H9 (cell line): ENCODE data around the gene EVC. TPM values are rescaled to one million over a fixed set of nuclear protein-coding genes. Genes with fewer than 3 reads are reported as not detected.

ENCODE experiments used
- DNase-seq: peaks from one replicate; pipeline ENCODE4 v3.0.0-alpha.2; 2017
- H2AFZ ChIP-seq: one replicate; pipeline ENCODE4 v1.6.1; 2013; ENCODE audit warnings: mild to moderate bottlenecking, low read length, control low read depth, moderate library complexity
- H2AK5ac ChIP-seq: 2 replicates; pipeline ENCODE4 v1.6.1; 2013; ENCODE audit warnings: low read length, control low read depth, mixed read lengths; ENCODE audit not compliant: insufficient read length
- H2BK120ac ChIP-seq: one replicate; pipeline ENCODE4 v1.6.1; 2013; ENCODE audit warnings: low read depth, mild to moderate bottlenecking, low read length, control low read depth, inconsistent platforms; ENCODE audit not compliant: poor library complexity, severe bottlenecking
- H2BK12ac ChIP-seq: 2 replicates; pipeline ENCODE4 v1.6.1; 2013; ENCODE audit warnings: low read length, control low read depth, mixed read lengths, low read depth; ENCODE audit not compliant: insufficient read length
- H2BK15ac ChIP-seq: 2 replicates; pipeline ENCODE4 v1.6.1; 2013; ENCODE audit warnings: low read depth, low read length, control low read depth
- H2BK20ac ChIP-seq: one replicate; pipeline ENCODE4 v1.6.1; 2013; ENCODE audit warnings: low read depth, mild to moderate bottlenecking, low read length, control low read depth, inconsistent platforms; ENCODE audit not compliant: poor library complexity, severe bottlenecking
- H2BK5ac ChIP-seq: 2 replicates; pipeline ENCODE4 v1.6.1; 2013; ENCODE audit warnings: low read length, control low read depth, mixed read lengths; ENCODE audit not compliant: insufficient read length
- H3K14ac ChIP-seq: 2 replicates; pipeline ENCODE4 v1.6.1; 2013; ENCODE audit warnings: low read length, control low read depth; ENCODE audit not compliant: insufficient read depth
- H3K18ac ChIP-seq: 2 replicates; pipeline ENCODE4 v1.6.1; 2013; ENCODE audit warnings: low read depth, mild to moderate bottlenecking, mixed read lengths, low read length, control low read depth; ENCODE audit not compliant: insufficient read length
- H3K23ac ChIP-seq: 2 replicates; pipeline ENCODE4 v1.6.1; 2013; ENCODE audit warnings: low read length, control low read depth, mixed read lengths, low read depth; ENCODE audit not compliant: insufficient read length
- H3K23me2 ChIP-seq: 2 replicates; pipeline ENCODE4 v1.6.1; 2013; ENCODE audit warnings: low read depth, mild to moderate bottlenecking, mixed read lengths, low read length, control low read depth; ENCODE audit not compliant: insufficient read length, poor library complexity, severe bottlenecking
- H3K27ac ChIP-seq: 2 replicates; pipeline ENCODE4 v1.5.1; 2013; ENCODE audit warnings: low read length, control low read depth, mixed read lengths, low read depth; ENCODE audit not compliant: insufficient read length
- H3K27me3 ChIP-seq: 2 replicates; pipeline ENCODE4 v1.6.1; 2013; ENCODE audit warnings: low read length, control low read depth, inconsistent platforms; ENCODE audit not compliant: insufficient read depth
- H3K4ac ChIP-seq: 2 replicates; pipeline ENCODE4 v1.6.1; 2013; ENCODE audit warnings: low read depth, mild to moderate bottlenecking, control low read depth, inconsistent platforms, low read length, moderate library complexity
- H3K4me1 ChIP-seq: 2 replicates; pipeline ENCODE4 v1.6.1; 2013; ENCODE audit warnings: low read length, control low read depth, inconsistent platforms; ENCODE audit not compliant: insufficient read depth
- H3K4me2 ChIP-seq: 2 replicates; pipeline ENCODE4 v1.6.1; 2013; ENCODE audit warnings: low read length, control low read depth, mixed read lengths; ENCODE audit not compliant: insufficient read length, insufficient read depth
- H3K56ac ChIP-seq: 2 replicates; pipeline ENCODE4 v1.6.1; 2013; ENCODE audit warnings: low read depth, mild to moderate bottlenecking, mixed read lengths, low read length, control low read depth; ENCODE audit not compliant: insufficient read length
- H3K79me1 ChIP-seq: 2 replicates; pipeline ENCODE4 v1.6.1; 2013; ENCODE audit warnings: low read depth, mild to moderate bottlenecking, moderate library complexity, low read length, control low read depth, inconsistent platforms; ENCODE audit not compliant: insufficient read depth, poor library complexity, severe bottlenecking
- H3K79me2 ChIP-seq: 2 replicates; pipeline ENCODE4 v1.6.1; 2013; ENCODE audit warnings: low read length, control low read depth, inconsistent platforms; ENCODE audit not compliant: insufficient read depth
- H3K9ac ChIP-seq: 2 replicates; pipeline ENCODE4 v1.6.1; 2013; ENCODE audit warnings: low read length, control low read depth, mixed read lengths; ENCODE audit not compliant: insufficient read length; ENCODE audit errors: extremely low read depth
- H3K9me3 ChIP-seq: one replicate; pipeline ENCODE4 v1.6.1; 2013; ENCODE audit warnings: low read depth, low read length, inconsistent platforms; ENCODE audit not compliant: control insufficient read depth
- H3T11ph ChIP-seq: one replicate; pipeline ENCODE4 v1.6.1; 2013; ENCODE audit warnings: mild to moderate bottlenecking, low read length, control low read depth, inconsistent platforms
- H4K20me1 ChIP-seq: one replicate; pipeline ENCODE4 v1.6.1; 2013; ENCODE audit not compliant: control insufficient read depth, insufficient read length, insufficient read depth
- H4K5ac ChIP-seq: 2 replicates; pipeline ENCODE4 v1.6.1; 2013; ENCODE audit warnings: low read depth, mild to moderate bottlenecking, mixed read lengths, low read length, control low read depth; ENCODE audit not compliant: insufficient read length
- H4K8ac ChIP-seq: replicated peaks from 2 replicates; pipeline ENCODE4 v1.6.1; 2013; ENCODE audit warnings: low read length, control low read depth, mixed read lengths, low read depth; ENCODE audit not compliant: insufficient read length
- H4K91ac ChIP-seq: 2 replicates; pipeline ENCODE4 v1.6.1; 2013; ENCODE audit warnings: low read depth, mild to moderate bottlenecking, moderate library complexity, mixed read lengths, low read length, control low read depth; ENCODE audit not compliant: insufficient read length
- H3K27ac Mint-ChIP-seq, 3 experiments: 2 replicates in 2 of 3; 3 replicates in 1 of 3; pipeline ENCODE4 v1.8.0; 2020 to 2021; ENCODE audit warnings: mixed read lengths in 3 of 3, mild to moderate bottlenecking in 1 of 3, moderate library complexity in 1 of 3
- H3K27me3 Mint-ChIP-seq: 2 replicates; pipeline ENCODE4 v1.8.0; 2021; ENCODE audit warnings: low read depth, mild to moderate bottlenecking, moderate library complexity, mixed read lengths
- H3K36me3 Mint-ChIP-seq, 3 experiments: 2 replicates in 2 of 3; 3 replicates in 1 of 3; pipeline ENCODE4 v1.8.0; 2020 to 2021; ENCODE audit warnings: low read depth in 3 of 3, mixed read lengths in 3 of 3; ENCODE audit not compliant: insufficient read depth in 1 of 3
- H3K4me1 Mint-ChIP-seq, 2 experiments: 2 replicates each; pipeline ENCODE4 v1.8.0; 2020; ENCODE audit warnings: mixed read lengths in 2 of 2
- H3K4me3 Mint-ChIP-seq, 2 experiments: 2 replicates in 1 of 2; 3 replicates in 1 of 2; pipeline ENCODE4 v1.8.0; 2020 to 2021; ENCODE audit warnings: mild to moderate bottlenecking in 2 of 2, mixed read lengths in 2 of 2, moderate library complexity in 1 of 2
- H3K9me3 Mint-ChIP-seq, 2 experiments: 2 replicates in 1 of 2; 3 replicates in 1 of 2; pipeline ENCODE4 v1.8.0; 2020; ENCODE audit warnings: mild to moderate bottlenecking in 2 of 2, mixed read lengths in 2 of 2, moderate library complexity in 1 of 2
- WGBS: extraction: QIAGEN DNeasy Blood & Tissue Kit; methylation state at CpG from one replicate; pipeline ENCODE4 v1.1.7; 2013; ENCODE audit warnings: missing lambda C conversion rate, low lambda C conversion rate, mixed read lengths; ENCODE audit not compliant: insufficient read length; ENCODE audit errors: extremely low coverage; 5-methylcytosine and 5-hydroxymethylcytosine counted together
- total RNA-seq: library from RNA; stranded (reverse); gene quantifications from 2 replicates; pipeline ENCODE4 v1.2.1, GENCODE V29; 2021
- TF ChIP-seq, protein P1 (sequence below): fragments of 200-600 bp; sonication (generic); conservative IDR thresholded peaks from 3 replicates; pipeline ENCODE4 v1.8.0; 2021; ENCODE audit warnings: antibody characterized with exemption, mild to moderate bottlenecking

EVC gene
- total RNA-seq, 1 experiment from 2014 or later = 10.1 TPM

DNA sequence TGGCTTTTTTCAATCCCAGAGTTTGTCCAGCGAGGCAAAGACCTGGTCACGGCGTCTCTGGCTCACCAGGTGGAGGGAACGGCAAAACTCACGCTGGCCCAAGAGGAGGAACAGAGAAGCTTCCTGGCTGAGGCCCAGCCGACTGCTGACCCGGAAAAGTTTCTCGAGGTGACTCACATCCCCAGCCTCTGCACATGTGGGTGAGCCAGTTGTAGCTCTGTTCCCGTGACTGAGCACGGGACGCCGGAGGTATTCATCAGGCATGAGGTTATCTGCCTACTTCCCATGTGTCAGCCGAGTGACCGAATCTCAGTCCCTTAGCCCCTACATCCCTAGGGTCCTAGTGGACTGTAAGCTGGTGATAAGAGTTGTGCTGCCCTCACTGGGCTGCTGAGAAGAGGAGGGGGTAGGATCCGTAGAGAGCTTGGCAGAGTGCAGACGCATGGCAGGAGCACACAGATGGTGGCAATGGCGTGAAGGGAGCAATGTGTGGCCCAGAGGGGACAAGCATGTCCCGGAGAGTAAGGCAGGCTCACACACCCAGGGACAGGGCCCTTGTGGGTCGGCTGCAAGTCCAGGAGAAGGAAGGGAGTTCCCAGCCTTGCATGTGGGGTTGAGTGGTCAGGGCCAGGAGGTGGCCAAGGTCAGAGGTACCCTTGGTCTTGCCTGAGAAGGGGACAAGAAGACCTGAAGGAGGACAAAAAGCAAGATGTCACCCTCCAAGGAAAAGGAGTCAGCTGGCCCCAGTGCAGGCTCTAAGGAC, 42.9 kb downstream of the EVC start:
- Mint-ChIP-seq H3K4me3 (no peak overlapping the region), H3K36me3 (peaks cover 34 to 55% (median 47%) of the 10 kb centered on the region in 3 experiments), H3K4me1 (peaks cover 25 to 29% of the 10 kb centered on the region in 2 experiments), H3K9me3 (no peaks in the 10 kb centered on the region), H3K27ac (peak overlapping the region in 1 of 3 experiments; percentile 57; a peak in 1 of 7 replicates), H3K27me3 (no peaks in the 10 kb centered on the region; the same call in none of the 2 replicates)
- no peak overlapping the region for H4K5ac ChIP-seq
- no peak overlapping the region for H3K4ac ChIP-seq
- H3K14ac ChIP-seq = no peak overlapping the region; the same call in 1 of the 2 replicates
- no peak overlapping the region for H2BK5ac ChIP-seq
- H3T11ph ChIP-seq = no peak overlapping the region
- H4K20me1 ChIP-seq = no peaks in the 10 kb centered on the region
- no peak for DNase-seq
- no peak overlapping the region for H3K56ac ChIP-seq
- no peaks in the 10 kb centered on the region for H3K27me3 ChIP-seq
- H2BK12ac ChIP-seq = no peak overlapping the region
- no peak overlapping the region for H2BK20ac ChIP-seq
- TF ChIP-seq, protein P1, sequence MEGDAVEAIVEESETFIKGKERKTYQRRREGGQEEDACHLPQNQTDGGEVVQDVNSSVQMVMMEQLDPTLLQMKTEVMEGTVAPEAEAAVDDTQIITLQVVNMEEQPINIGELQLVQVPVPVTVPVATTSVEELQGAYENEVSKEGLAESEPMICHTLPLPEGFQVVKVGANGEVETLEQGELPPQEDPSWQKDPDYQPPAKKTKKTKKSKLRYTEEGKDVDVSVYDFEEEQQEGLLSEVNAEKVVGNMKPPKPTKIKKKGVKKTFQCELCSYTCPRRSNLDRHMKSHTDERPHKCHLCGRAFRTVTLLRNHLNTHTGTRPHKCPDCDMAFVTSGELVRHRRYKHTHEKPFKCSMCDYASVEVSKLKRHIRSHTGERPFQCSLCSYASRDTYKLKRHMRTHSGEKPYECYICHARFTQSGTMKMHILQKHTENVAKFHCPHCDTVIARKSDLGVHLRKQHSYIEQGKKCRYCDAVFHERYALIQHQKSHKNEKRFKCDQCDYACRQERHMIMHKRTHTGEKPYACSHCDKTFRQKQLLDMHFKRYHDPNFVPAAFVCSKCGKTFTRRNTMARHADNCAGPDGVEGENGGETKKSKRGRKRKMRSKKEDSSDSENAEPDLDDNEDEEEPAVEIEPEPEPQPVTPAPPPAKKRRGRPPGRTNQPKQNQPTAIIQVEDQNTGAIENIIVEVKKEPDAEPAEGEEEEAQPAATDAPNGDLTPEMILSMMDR = no peak
- no peak overlapping the region for H4K91ac ChIP-seq
- no peak overlapping the region for H3K27ac ChIP-seq
- H3K18ac ChIP-seq = no peak overlapping the region
- H3K9me3 ChIP-seq = no peaks in the 10 kb centered on the region
- H3K79me2 ChIP-seq = no peaks in the 10 kb centered on the region
- no peak overlapping the region for H2BK15ac ChIP-seq
- no peak overlapping the region for H2BK120ac ChIP-seq
- H3K9ac ChIP-seq = no peak overlapping the region
- no CpG with 5 or more reads among the region's 19 CpGs for WGBS
- peaks cover 10% of the 10 kb centered on the region; the same call in 1 of the 2 replicates for H3K4me1 ChIP-seq
- no peaks in the 10 kb centered on the region for H3K79me1 ChIP-seq
- no peaks in the 10 kb centered on the region for H3K23me2 ChIP-seq
- H3K4me2 ChIP-seq = no peak overlapping the region
- no peak overlapping the region for H2AK5ac ChIP-seq
- H4K8ac ChIP-seq = no peak overlapping the region
- H3K23ac ChIP-seq = no peak overlapping the region
- H2AFZ ChIP-seq = no peak overlapping the region
